SJSA1 (cell line): ENCODE data around the gene SMYD3. TPM values are rescaled to one million over a fixed set of nuclear protein-coding genes. Genes with fewer than 3 reads are reported as not detected.
A peak's percentile ranks its signal among the peaks of the same experiment; 100 is the strongest.

Experiments used
- DNase-seq, 2 experiments: peaks; one replicate each; pipeline ENCODE4 v3.0.0-alpha.2; 2015 to 2020; ENCODE audit warnings: low spot score in 2 of 2, low read depth in 1 of 2
- H3K27ac ChIP-seq: fragments of 250-450 bp; sonication (Bioruptor Pico); 2 replicates; pipeline ENCODE4 v1.5.1; 2020; ENCODE audit warnings: mild to moderate bottlenecking, moderate library complexity
- H3K27me3 ChIP-seq: fragments of 250-450 bp; sonication (Bioruptor Pico); replicated peaks from 2 replicates; pipeline ENCODE4 v1.5.1; 2020; ENCODE audit warnings: mild to moderate bottlenecking, moderate library complexity
- H3K36me3 ChIP-seq: fragments of 250-450 bp; sonication (Bioruptor Pico); 2 replicates; pipeline ENCODE4 v1.5.1; 2020; ENCODE audit warnings: mild to moderate bottlenecking
- H3K4me1 ChIP-seq: fragments of 250-450 bp; sonication (Bioruptor Pico); replicated peaks from 2 replicates; pipeline ENCODE4 v1.6.1; 2021; ENCODE audit warnings: mild to moderate bottlenecking
- H3K4me3 ChIP-seq: fragments of 250-450 bp; sonication (Bioruptor Pico); 2 replicates; pipeline ENCODE4 v1.5.1; 2020; ENCODE audit warnings: mild to moderate bottlenecking
- H3K9me3 ChIP-seq: fragments of 250-450 bp; sonication (Bioruptor Pico); replicated peaks from 2 replicates; pipeline ENCODE4 v1.5.1; 2020; ENCODE audit warnings: mild to moderate bottlenecking
- total RNA-seq: library from RNA; depleted of rRNA; stranded (reverse); fragments of >200 nt; shearing (Covaris generic); gene quantifications from 2 replicates; pipeline ENCODE4 v1.2.3, GENCODE V29; 2014

Gene SMYD3
- total RNA-seq, 1 experiment from 2014 or later = 38.5 TPM

DNA sequence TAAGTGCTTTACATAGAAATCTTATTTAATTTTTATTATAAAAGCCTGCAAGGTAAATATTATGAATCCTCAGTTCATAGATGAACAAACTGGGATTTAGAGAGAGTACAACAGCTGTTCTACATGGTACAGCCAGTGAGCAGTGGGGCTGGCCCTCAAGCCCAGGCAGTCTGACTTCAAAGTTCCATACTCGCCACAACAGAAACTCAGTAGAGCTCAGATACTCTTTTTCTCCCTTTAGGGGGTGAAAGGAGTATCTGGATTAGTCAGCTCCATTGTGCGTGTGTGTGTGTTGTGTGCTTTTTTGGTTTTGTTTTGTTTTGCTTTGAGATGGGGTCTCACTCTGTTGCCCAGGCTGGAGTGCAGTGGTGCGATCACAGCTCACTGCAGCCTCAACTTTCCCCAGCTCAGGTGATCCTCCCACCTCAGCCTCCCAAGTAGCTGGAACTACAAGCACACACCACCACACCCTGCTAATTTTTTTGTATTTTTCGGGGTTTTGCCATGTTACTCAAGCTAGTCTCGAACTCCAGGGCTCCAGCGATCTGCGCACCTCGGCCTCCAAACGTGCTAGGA is 378.5 kb downstream of the SMYD3 start:
- Histone ChIP-seq H3K27me3 (no peaks in the 10 kb centered on the region), H3K4me3 (no peak overlapping the region)
- no peak for DNase-seq

DNA sequence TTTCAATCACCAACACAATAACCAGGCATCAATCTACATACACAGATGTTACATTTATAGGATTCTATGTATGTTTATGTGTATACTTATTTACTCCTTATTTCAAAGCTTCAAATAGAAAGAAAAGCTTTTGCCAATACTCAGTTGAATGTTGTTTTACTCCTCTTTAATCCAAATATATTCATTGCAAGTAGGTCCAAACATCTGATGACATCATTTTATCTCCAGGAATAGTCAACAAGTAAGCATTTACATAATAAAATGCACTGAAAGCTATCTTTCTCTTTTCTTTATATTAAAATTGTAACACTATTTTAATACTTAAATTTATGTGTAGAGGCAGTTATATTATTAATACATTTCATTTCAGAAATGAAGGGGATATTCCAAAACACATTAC is 380.5 kb downstream of the SMYD3 start:
- Histone ChIP-seq H3K4me1 (0 out of 2 replicates have a peak, but pooled peaks cover 5% of the 10 kb centered on the region), H3K36me3 (no peaks in the 10 kb centered on the region), H3K9me3 (no peaks in the 10 kb centered on the region), H3K27ac (no peak overlapping the region), H3K4me3 (no peak overlapping the region), H3K27me3 (no peaks in the 10 kb centered on the region)
- DNase-seq = no peak

More for the DNA sequence above, 378.5 kb downstream of the SMYD3 start:
- Histone ChIP-seq H3K9me3 (no peaks in the 10 kb centered on the region), H3K27ac (no peak overlapping the region), H3K36me3 (no peaks in the 10 kb centered on the region), H3K4me1 (0 out of 2 replicates have a peak, but pooled peaks cover 5% of the 10 kb centered on the region)

DNA sequence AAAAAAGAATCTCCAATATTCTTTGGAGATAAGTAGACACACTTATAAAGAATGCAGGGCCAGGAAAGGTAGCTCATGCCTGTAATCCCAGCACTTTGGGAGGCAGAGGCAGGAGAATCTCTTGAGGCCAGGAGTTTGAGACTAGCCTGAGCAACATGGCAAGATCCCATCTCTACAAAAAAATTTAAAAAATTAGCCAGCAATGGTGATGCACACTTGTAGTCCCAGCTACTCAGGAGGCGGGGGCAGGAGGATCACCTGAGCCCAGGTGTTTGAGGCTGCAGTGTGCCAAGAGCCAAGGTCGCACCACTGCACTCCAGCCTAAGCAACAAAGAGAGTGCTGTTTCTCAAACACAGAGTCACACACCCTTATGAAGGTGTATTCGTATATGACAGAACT is 385.0 kb downstream of the SMYD3 start:
- peaks cover 5% of the 10 kb centered on the region for H3K4me1 ChIP-seq
- H3K27me3 ChIP-seq = no peaks in the 10 kb centered on the region
- no peaks in the 10 kb centered on the region for H3K36me3 ChIP-seq
- no peak for DNase-seq
- H3K4me3 ChIP-seq = no peak overlapping the region
- H3K27ac ChIP-seq = no peak overlapping the region
- H3K9me3 ChIP-seq = no peaks in the 10 kb centered on the region

DNA sequence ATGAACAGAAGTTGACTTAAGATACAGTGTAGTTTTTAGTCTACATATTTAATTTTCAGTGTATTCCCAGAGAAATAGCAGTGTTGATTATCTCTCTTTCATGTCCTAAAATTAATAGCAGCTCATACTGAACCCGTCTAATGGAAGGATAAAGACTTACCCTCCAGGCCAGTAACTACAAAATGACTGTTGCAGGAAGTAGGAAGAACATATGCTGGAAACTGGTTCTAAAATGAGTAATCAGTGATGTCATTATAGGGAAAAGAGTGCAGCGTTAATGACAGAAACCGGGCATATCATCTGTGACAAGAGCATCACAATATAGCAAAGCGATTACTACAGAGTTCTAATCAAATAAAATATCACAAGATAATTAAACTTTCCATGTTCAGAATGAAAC is 385.5 kb downstream of the SMYD3 start:
- Histone ChIP-seq H3K4me3 (no peak overlapping the region), H3K27ac (no peak overlapping the region), H3K4me1 (peaks cover 6% of the 10 kb centered on the region), H3K9me3 (no peaks in the 10 kb centered on the region), H3K36me3 (no peaks in the 10 kb centered on the region), H3K27me3 (no peaks in the 10 kb centered on the region)
- DNase-seq = no peak

DNA sequence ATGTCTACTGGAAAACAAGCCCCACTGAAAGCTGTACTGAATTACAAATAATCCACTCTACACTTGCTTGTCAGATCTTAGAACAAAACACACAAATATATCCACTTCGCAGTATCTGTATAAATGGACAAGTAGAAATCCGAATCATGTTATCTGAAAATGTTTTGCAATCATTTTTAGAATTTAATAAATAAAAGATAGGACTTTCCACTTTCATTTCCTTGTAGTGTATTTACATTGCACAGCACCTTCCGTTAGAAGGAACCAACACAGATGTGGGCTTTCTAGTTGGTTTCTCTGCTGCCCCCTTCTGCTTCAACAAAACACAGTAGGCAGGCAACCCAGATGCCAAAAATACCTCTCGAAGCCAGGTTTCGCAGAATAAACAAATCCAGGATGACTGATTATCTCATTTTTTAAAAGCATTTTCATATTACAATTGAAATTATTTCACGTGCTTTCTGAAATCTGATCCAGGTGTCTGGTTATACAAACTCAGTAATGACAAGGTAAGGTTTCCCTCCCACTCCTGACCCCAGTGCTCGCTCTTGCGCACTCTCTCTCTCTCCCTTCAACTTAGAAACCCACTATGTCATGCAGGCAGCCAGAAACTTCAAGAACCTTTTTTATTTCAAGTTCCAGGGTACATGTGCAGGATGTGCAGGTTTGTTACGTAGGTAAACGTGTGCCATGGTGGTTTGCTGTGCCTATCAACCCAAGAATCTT is 389.9 kb downstream of the SMYD3 start:
- Histone ChIP-seq H3K9me3 (no peaks in the 10 kb centered on the region), H3K4me1 (peaks cover 16% of the 10 kb centered on the region), H3K4me3 (no peak overlapping the region), H3K36me3 (no peaks in the 10 kb centered on the region), H3K27me3 (no peaks in the 10 kb centered on the region), H3K27ac (no peak overlapping the region)
- DNase-seq = peak; percentile 47

DNA sequence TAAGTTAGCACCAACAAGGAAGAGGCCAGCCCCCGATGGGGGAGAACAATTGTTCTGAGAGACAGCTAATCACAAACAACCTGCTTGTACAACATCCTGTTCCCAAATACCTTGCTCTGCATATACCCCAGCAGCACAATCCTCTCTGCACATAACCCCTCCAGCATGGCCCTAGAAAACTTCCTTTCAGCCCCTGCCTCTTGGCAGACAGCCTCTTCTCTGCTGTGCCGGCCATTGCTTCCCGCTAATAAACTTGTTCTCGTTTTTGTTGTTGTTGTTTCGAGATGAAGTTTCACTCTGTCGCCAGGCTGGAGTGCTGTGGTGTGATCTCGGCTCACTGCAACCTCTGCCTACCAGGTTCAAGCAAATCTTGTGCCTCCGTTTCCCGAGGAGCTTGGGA is 392.7 kb downstream of the SMYD3 start:
- H3K9me3 ChIP-seq = no peaks in the 10 kb centered on the region
- H3K27me3 ChIP-seq = no peaks in the 10 kb centered on the region
- no peak overlapping the region for H3K27ac ChIP-seq
- peaks cover 34% of the 10 kb centered on the region for H3K4me1 ChIP-seq
- no peak for DNase-seq
- H3K4me3 ChIP-seq = no peak overlapping the region
- H3K36me3 ChIP-seq = no peaks in the 10 kb centered on the region

DNA sequence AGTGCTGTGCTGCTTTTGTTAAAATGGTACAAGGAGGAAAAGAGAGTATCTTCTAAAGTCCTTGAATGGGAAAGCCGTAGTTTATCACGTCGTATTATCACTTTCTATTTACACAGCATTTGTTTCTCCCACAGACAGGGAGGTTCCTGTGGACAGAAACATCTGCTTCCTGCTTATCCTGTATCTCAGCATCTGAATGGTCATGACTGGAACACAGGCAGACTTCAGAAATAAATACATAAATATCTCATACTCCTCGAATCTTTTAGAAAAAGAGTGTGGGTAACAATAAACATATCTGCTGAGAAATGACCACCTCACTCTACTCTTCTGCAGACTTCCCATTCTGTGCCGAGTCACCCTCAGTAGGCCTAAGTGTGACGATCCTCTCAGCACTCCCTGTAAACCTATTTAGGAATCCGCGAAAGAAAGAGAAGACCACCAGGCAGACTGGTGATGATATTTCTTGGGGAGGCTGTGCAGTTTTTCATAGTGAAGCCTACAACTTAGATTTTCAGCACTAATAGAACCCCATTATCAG is 393.5 kb downstream of the SMYD3 start:
- peak overlapping the region; percentile 0; the same call in 1 of the 2 replicates for H3K27ac ChIP-seq
- peak in 1 of 2 experiments; percentile 49 for DNase-seq
- H3K27me3 ChIP-seq = no peaks in the 10 kb centered on the region
- H3K4me1 ChIP-seq = peaks cover 36% of the 10 kb centered on the region
- H3K9me3 ChIP-seq = no peaks in the 10 kb centered on the region
- H3K36me3 ChIP-seq = no peaks in the 10 kb centered on the region
- no peak overlapping the region for H3K4me3 ChIP-seq

DNA sequence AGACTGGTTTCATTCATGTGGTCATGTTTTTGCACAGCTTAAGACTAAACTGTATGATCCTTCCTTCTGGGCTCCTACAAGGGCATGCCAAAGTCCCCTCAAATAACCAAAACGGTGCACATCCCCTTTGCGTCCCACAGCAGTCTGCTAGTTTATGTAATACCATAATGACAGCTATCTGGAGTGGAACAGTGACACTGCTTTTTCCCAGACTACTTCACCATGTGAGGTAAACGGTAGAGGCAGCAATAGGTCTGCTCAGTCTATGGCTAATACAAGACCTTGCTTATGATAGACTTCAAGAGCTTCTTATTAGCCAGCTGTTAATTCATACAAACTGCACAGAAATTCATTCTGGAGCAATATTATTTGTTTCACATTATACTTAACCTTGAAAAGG is 395.5 kb downstream of the SMYD3 start:
- Histone ChIP-seq H3K27me3 (no peaks in the 10 kb centered on the region), H3K9me3 (no peaks in the 10 kb centered on the region), H3K4me3 (no peak overlapping the region), H3K27ac (peak overlapping the region; percentile 66; the same call in 1 of the 2 replicates), H3K36me3 (no peaks in the 10 kb centered on the region), H3K4me1 (peaks cover 50% of the 10 kb centered on the region)
- no peak for DNase-seq

DNA sequence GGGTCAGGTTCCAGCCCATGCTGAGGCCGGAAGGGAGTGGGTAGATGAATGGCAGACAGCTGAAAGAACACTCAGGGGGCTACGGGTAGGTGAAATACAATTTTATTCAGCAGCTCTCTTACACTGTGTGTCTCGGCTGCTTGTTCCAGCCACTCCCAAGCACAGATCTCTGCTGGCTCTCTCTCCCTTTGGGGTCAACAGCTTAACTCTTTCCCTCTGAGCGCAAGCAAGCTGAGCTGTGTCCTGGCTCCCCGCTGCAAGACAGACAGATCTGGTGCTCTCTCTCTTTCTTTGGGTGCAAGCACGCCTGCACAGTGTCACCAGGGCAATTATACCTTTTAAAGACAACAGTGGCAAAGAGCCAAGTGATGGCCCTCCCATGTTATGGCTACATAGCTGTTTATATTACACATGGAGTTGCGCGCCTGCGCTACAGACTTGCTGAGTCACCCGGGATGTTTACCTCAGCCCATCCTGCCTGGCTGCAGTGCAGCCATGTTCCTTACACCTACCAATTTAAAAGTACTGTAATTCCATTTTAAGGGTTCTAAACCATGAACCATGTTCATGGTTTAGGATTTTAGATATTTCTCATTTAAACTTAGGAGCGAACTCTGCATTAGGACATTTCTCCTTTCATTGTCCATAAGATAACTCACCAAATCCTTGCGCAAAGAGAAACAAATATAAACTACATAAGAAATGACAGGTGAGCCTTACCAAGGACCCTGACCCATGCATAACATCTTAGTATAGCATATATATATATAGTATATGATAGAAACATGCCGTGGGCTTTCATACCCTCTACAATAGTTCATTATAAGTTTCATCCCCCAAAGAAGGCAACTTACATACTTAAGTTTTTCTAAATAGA is 396.5 kb downstream of the SMYD3 start:
- H3K27me3 ChIP-seq = no peaks in the 10 kb centered on the region
- peak overlapping the region; percentile 66 for H3K27ac ChIP-seq
- H3K4me1 ChIP-seq = peaks cover 56% of the 10 kb centered on the region
- H3K36me3 ChIP-seq = no peaks in the 10 kb centered on the region
- H3K4me3 ChIP-seq = no peak overlapping the region
- H3K9me3 ChIP-seq = no peaks in the 10 kb centered on the region
- peak; percentile 82 to 92 for DNase-seq

DNA sequence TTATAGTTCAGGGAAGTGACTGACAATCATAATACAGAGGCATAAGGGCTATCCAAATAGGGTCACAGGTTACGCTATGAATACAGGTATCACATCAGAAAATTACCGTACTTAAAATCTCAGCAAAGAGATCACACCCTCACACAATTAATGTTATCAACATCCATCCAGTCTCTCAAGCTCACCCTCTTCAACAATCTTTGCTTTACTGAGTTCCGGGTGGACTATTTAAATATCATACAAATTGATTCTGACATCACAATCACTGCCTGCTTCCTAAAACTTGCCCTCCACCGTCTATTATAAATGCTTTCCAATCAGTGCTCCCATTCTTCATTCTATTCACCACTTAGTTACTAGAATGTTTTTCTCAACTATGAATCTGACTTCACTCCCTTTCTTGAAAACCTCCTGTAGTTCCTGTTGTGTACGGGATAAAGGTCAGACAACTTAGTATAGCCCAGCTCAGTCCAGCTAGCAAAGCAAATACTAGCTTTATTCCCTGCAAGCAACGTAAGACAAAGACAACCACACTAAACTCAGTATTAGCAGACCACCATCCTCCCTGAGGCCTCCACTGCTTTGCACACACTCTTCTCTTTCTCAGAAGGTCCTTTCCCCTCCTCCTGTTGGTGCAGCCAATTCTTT is 398.7 kb downstream of the SMYD3 start:
- H3K27ac ChIP-seq = peak overlapping the region; percentile 60
- H3K27me3 ChIP-seq = no peaks in the 10 kb centered on the region
- peaks cover 49% of the 10 kb centered on the region for H3K4me1 ChIP-seq
- no peak for DNase-seq
- no peaks in the 10 kb centered on the region for H3K9me3 ChIP-seq
- no peaks in the 10 kb centered on the region for H3K36me3 ChIP-seq
- no peak overlapping the region for H3K4me3 ChIP-seq

DNA sequence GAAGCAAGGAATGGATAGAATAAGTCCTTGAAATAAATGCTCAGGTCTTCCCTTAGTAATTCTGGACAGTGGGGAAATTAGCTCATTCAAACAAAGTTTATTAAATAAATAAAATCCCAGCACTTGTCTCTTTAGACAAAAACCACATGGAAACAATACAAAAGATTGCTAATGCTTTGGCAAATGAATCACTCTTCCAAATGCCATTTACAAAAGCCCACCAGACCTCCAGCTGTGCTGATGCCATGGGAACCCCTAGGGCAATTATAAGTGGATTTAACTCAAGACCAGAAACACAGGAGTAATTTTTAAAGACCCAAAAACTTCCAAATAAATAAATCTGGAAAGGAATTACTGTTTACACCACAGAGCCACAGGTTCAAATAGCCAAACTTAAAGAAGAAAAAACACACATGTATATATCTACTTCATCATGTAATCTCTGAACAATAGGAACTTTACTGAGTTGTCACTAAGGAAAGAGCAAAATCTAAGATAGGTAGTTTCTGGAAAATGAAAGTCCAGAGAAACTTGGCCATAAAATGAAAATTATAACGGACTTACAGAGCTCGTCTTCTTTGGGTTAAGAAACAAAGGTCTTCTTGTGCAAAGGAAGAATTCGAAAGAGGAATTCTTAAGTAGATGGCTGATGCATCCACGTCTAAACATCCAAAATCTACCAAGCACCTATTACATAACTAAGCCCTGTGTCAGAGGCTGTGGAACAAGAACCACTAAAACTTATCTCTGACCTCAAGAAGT is 399.4 kb downstream of the SMYD3 start:
- DNase-seq = peak; percentile 76 to 87
- Histone ChIP-seq H3K27ac (peak overlapping the region; percentile 60), H3K36me3 (no peaks in the 10 kb centered on the region)

DNA sequence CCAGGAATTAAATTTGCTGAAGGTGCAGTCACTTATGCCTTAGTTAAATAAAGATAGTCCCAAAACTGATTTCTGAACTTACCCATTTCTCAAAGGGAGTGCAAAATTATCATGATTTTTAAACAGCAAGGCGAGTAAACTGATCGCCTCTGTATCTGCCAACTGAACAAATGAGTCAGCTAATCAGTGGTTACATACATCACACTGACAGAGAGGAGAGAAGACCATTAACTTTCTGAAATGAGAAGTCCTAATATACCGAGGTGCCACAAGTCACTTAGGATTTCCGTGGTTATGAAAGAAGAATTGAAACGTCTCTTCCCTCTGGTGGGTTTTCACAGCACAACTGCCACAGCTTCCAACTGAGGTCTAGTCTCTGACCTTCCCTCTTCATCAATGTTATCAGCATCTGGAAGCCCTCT is 400.7 kb downstream of the SMYD3 start:
- H3K27me3 ChIP-seq = no peaks in the 10 kb centered on the region
- no peak overlapping the region for H3K4me3 ChIP-seq
- H3K4me1 ChIP-seq = peaks cover 45% of the 10 kb centered on the region
- no peaks in the 10 kb centered on the region for H3K9me3 ChIP-seq
- DNase-seq = no peak
- no peaks in the 10 kb centered on the region for H3K36me3 ChIP-seq
- H3K27ac ChIP-seq = no peak overlapping the region

More for the DNA sequence above, 399.4 kb downstream of the SMYD3 start:
- Histone ChIP-seq H3K4me3 (no peak overlapping the region), H3K4me1 (peaks cover 46% of the 10 kb centered on the region), H3K9me3 (no peaks in the 10 kb centered on the region), H3K27me3 (no peaks in the 10 kb centered on the region)

DNA sequence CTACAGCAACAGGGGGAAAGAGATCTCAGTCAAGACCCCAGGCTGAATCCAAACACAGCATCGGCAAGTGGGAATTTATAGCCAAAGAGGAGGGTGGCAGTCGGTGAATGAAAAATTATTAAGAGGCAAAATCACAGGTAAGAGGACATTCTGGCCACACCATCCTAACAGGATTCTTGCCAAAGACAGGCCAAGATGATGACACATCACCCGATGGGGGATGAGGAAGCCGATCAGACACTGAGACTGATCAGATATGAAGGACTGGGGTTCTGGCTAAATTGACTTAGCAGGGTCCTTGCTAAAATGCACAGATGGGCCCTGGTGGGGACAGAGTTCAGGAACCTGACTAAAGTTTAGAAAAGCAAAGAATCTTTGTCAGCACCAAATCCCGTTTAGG is 402.2 kb downstream of the SMYD3 start:
- Histone ChIP-seq H3K4me1 (peaks cover 30% of the 10 kb centered on the region), H3K27me3 (no peaks in the 10 kb centered on the region), H3K36me3 (no peaks in the 10 kb centered on the region), H3K9me3 (no peaks in the 10 kb centered on the region), H3K4me3 (no peak overlapping the region), H3K27ac (no peak overlapping the region)
- no peak for DNase-seq
